ENCODE results near the gene XPC.

Gene XPC

GRCh38 chr3:14096742-14097141 is 81.7 kb downstream of the XPC start:
- H3K4me3 ChIP-seq (ENCODE audit: low read length), result no peak overlapping the region
- DNase-seq (ENCODE audit: low read depth), result no peak
- TF ChIP-seq, protein P1, sequence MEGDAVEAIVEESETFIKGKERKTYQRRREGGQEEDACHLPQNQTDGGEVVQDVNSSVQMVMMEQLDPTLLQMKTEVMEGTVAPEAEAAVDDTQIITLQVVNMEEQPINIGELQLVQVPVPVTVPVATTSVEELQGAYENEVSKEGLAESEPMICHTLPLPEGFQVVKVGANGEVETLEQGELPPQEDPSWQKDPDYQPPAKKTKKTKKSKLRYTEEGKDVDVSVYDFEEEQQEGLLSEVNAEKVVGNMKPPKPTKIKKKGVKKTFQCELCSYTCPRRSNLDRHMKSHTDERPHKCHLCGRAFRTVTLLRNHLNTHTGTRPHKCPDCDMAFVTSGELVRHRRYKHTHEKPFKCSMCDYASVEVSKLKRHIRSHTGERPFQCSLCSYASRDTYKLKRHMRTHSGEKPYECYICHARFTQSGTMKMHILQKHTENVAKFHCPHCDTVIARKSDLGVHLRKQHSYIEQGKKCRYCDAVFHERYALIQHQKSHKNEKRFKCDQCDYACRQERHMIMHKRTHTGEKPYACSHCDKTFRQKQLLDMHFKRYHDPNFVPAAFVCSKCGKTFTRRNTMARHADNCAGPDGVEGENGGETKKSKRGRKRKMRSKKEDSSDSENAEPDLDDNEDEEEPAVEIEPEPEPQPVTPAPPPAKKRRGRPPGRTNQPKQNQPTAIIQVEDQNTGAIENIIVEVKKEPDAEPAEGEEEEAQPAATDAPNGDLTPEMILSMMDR (conservative IDR thresholded peaks at IDR 0.05; ENCODE audit: low read length), result no peak; the same call in 1 of the 2 replicates
